HepG2 (cell line): ENCODE measurements around the gene QRICH2. TPM values are rescaled to one million over a fixed set of nuclear protein-coding genes. Genes with fewer than 3 reads are reported as not detected.

Experiments
- CEBPG ChIP-seq: IDR thresholded peaks from 2 replicates; pipeline ENCODE4 v1.6.1; 2016
- ELF4 ChIP-seq: sonication (generic); formaldehyde crosslinking; IDR thresholded peaks from 2 replicates; pipeline ENCODE4 v1.5.0; 2020; ENCODE audit warnings: missing genetic modification reagents, mild to moderate bottlenecking, moderate library complexity, borderline replicate concordance
- GABPA ChIP-seq, 2 experiments: IDR thresholded peaks; 2 replicates each; pipeline ENCODE4 v1.6.1; 2011 to 2016; ENCODE audit warnings: low read depth in 2 of 2, low read length in 1 of 2, missing biosample characterization in 1 of 2, missing genetic modification characterization in 1 of 2
- HDAC2 ChIP-seq: sonication (generic); formaldehyde crosslinking; IDR thresholded peaks from 2 replicates; pipeline ENCODE4 v1.4.0; 2020; ENCODE audit warnings: missing genetic modification reagents
- HMG20B ChIP-seq: conservative IDR thresholded peaks from 2 replicates; pipeline ENCODE4 v1.6.1; 2016; ENCODE audit warnings: missing genetic modification reagents, missing compliant biosample characterization
- HMGXB4 ChIP-seq, 2 experiments: sonication (generic) in 1 of 2; formaldehyde crosslinking in 1 of 2; IDR thresholded peaks; 2 replicates each; pipeline versions ENCODE4 v1.4.0 to v1.6.1; 2018 to 2020; ENCODE audit warnings: missing genetic modification reagents in 2 of 2, borderline replicate concordance in 1 of 2, low read depth in 1 of 2, mild to moderate bottlenecking in 1 of 2, missing biosample characterization in 1 of 2
- NPAS2 ChIP-seq: sonication (generic); formaldehyde crosslinking; IDR thresholded peaks from 2 replicates; pipeline ENCODE4 v1.8.0; 2022; ENCODE audit warnings: mild to moderate bottlenecking, missing genetic modification reagents, borderline replicate concordance
- PAX8 ChIP-seq: sonication (generic); formaldehyde crosslinking; IDR thresholded peaks from 2 replicates; pipeline ENCODE4 v1.8.0; 2022; ENCODE audit warnings: mild to moderate bottlenecking, missing genetic modification reagents, borderline replicate concordance
- RCOR2 ChIP-seq: IDR thresholded peaks from 2 replicates; pipeline ENCODE4 v1.6.1; 2016; ENCODE audit warnings: missing biosample characterization, missing genetic modification reagents
- RFX5 ChIP-seq: IDR thresholded peaks from 2 replicates; pipeline ENCODE4 v1.6.1; 2011; ENCODE audit warnings: low read depth, low read length, improper control_type of control experiment
- SATB2 ChIP-seq: sonication (generic); formaldehyde crosslinking; IDR thresholded peaks from 2 replicates; pipeline ENCODE4 v1.5.0; 2020; ENCODE audit warnings: missing genetic modification reagents
- ZBTB20 ChIP-seq: sonication (generic); formaldehyde crosslinking; IDR thresholded peaks from 2 replicates; pipeline ENCODE4 v1.8.1; 2023; ENCODE audit warnings: missing genetic modification reagents, low read depth, mild to moderate bottlenecking, borderline replicate concordance
- ZBTB34 ChIP-seq: sonication (generic); formaldehyde crosslinking; IDR thresholded peaks from 2 replicates; pipeline ENCODE4 v1.8.0; 2022; ENCODE audit warnings: mild to moderate bottlenecking, missing genetic modification reagents
- ZC3H4 ChIP-seq: sonication (generic); formaldehyde crosslinking; IDR thresholded peaks from 2 replicates; pipeline ENCODE4 v1.4.0; 2020; ENCODE audit warnings: missing genetic modification reagents, borderline replicate concordance
- ZNF484 ChIP-seq: sonication (generic); formaldehyde crosslinking; IDR thresholded peaks from 2 replicates; pipeline ENCODE4 v1.5.1; 2020; ENCODE audit warnings: mild to moderate bottlenecking, low read depth, missing genetic modification reagents, borderline replicate concordance
- ZNF574 ChIP-seq: sonication (generic); formaldehyde crosslinking; IDR thresholded peaks from 2 replicates; pipeline ENCODE4 v1.4.0; 2020; ENCODE audit warnings: missing genetic modification reagents
- polyA plus RNA-seq, 8 experiments: library from polyadenylated mRNA; depleted of rRNA in 3 of 8; stranded (reverse) in 7 of 8; unstranded in 1 of 8; fragments of >200 nt; fragmentation: Illumina TruSeq in 4 of 8; extraction: Trizol in 4 of 8; gene quantifications; 2 replicates each; pipeline versions ENCODE4 v1.2.1 to v1.2.3, GENCODE V29; 2011 to 2016; ENCODE audit warnings: low read depth in 4 of 8, missing spikeins in 1 of 8, mixed read lengths in 1 of 8; ENCODE audit not compliant: insufficient read depth in 1 of 8
- total RNA-seq, 5 experiments: library from RNA; depleted of rRNA; stranded (reverse); fragments of >200 nt; fragmentation: Illumina TruSeq; extraction: Trizol; gene quantifications; 2 replicates each; pipeline ENCODE4 v1.2.3, GENCODE V29; 2016; ENCODE audit warnings: low read depth in 1 of 5
- TF ChIP-seq, protein P1 (sequence below): sonication (generic); formaldehyde crosslinking; IDR thresholded peaks from 2 replicates; pipeline ENCODE4 v1.4.0; 2020; ENCODE audit warnings: mild to moderate bottlenecking, missing genetic modification reagents
- TF ChIP-seq, protein P2 (sequence below): sonication (generic); formaldehyde crosslinking; IDR thresholded peaks from 2 replicates; pipeline ENCODE4 v1.5.0; 2020; ENCODE audit warnings: mild to moderate bottlenecking, low read depth, missing genetic modification reagents, borderline replicate concordance
- TF ChIP-seq, protein P3 (sequence below): sonication (generic); formaldehyde crosslinking; IDR thresholded peaks from 2 replicates; pipeline ENCODE4 v1.5.0; 2020; ENCODE audit warnings: missing genetic modification reagents

QRICH2 gene
- total and polyA plus RNA-seq, 2 of the 13 experiments (the other 11 are each of a cell fraction or from before 2014, with no cell fraction given): 3.7 to 5.7 TPM

DNA sequence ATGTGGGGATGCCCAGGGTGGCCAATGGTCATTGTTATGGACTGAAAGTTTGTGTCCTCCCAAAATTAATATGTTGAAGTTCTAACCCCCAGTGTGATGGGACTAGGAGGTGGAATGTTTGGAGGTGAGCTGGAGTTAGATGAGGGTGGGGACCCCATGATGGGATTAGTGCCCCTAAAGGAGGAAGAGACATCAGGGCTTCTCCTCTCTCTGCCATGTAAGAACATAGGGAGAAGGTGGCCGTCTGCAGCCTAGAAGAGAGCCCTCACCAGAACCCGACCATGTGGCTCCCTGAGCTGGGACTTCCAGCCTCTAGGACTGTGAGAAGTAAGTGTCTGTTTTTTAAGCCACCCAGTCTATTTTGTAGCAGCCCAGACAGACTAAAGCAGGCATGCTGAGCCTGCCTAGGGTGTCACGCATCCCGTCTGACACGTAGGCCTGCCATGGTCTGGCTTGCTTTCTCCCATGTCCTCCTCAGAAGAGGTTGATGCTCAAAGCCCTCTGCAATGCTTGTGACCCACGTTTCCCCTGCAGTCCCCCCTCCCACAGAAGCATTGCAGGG is 49.6 kb upstream of the QRICH2 start (continued):
- TF ChIP-seq ZBTB34 (no peak), RCOR2 (CRISPR knock-in tag) (no peak), ZNF574 (CRISPR knock-in tag) (peak; percentile 8; the same call in 1 of the 2 replicates), GABPA (IDR thresholded peaks at IDR 0.05; ENCODE audit: low read depth, low read length) (no peak), GABPA (CRISPR knock-in tag; IDR thresholded peaks at IDR 0.05; ENCODE audit: low read depth) (no peak), ZNF484 (CRISPR knock-in tag) (no peak), CEBPG (CRISPR knock-in tag) (peak; percentile 7; the same call in 1 of the 2 replicates), HMGXB4 (CRISPR knock-in tag; IDR thresholded peaks at IDR 0.05; ENCODE audit: borderline replicate concordance in 1 of 2, low read depth in 1 of 2) (peak in 1 of 2 experiments; percentile 21; a peak in 1 of 4 replicates), ZC3H4 (CRISPR knock-in tag) (peak; percentile 94), NPAS2 (CRISPR knock-in tag) (no peak), HMG20B (CRISPR knock-in tag) (no peak), ZBTB20 (CRISPR knock-in tag) (no peak), RFX5 (no peak), ELF4 (no peak), PAX8 (no peak), HDAC2 (no peak), SATB2 (CRISPR knock-in tag) (no peak)
- TF ChIP-seq, protein P1, sequence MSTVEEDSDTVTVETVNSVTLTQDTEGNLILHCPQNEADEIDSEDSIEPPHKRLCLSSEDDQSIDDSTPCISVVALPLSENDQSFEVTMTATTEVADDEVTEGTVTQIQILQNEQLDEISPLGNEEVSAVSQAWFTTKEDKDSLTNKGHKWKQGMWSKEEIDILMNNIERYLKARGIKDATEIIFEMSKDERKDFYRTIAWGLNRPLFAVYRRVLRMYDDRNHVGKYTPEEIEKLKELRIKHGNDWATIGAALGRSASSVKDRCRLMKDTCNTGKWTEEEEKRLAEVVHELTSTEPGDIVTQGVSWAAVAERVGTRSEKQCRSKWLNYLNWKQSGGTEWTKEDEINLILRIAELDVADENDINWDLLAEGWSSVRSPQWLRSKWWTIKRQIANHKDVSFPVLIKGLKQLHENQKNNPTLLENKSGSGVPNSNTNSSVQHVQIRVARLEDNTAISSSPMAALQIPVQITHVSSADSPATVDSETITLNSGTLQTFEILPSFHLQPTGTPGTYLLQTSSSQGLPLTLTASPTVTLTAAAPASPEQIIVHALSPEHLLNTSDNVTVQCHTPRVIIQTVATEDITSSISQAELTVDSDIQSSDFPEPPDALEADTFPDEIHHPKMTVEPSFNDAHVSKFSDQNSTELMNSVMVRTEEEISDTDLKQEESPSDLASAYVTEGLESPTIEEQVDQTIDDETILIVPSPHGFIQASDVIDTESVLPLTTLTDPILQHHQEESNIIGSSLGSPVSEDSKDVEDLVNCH (CRISPR knock-in tag): no peak
- TF ChIP-seq, protein P2, sequence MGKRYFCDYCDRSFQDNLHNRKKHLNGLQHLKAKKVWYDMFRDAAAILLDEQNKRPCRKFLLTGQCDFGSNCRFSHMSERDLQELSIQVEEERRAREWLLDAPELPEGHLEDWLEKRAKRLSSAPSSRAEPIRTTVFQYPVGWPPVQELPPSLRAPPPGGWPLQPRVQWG (CRISPR knock-in tag): no peak
- TF ChIP-seq, protein P3, sequence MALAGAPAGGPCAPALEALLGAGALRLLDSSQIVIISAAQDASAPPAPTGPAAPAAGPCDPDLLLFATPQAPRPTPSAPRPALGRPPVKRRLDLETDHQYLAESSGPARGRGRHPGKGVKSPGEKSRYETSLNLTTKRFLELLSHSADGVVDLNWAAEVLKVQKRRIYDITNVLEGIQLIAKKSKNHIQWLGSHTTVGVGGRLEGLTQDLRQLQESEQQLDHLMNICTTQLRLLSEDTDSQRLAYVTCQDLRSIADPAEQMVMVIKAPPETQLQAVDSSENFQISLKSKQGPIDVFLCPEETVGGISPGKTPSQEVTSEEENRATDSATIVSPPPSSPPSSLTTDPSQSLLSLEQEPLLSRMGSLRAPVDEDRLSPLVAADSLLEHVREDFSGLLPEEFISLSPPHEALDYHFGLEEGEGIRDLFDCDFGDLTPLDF (CRISPR knock-in tag): no peak
